Ovary (tissue), 9 donors: Measurements from ENCODE around the gene PRKD1. TPM values are rescaled to one million over a fixed set of nuclear protein-coding genes. Genes with fewer than 3 reads are reported as not detected.

Source experiments
- DNase-seq, 5 donors: peaks; one replicate each; pipeline ENCODE4 v3.0.0-alpha.2; 2019 to 2020
- H3K27ac ChIP-seq, 2 donors: fragments of 200-600 bp; one replicate each; pipeline versions ENCODE4 v1.5.1 to v1.8.0; 2019 to 2022
- H3K27me3 ChIP-seq: fragments of 200-600 bp; one replicate; pipeline ENCODE4 v1.8.0; 2022
- H3K36me3 ChIP-seq: fragments of 200-600 bp; sonication (generic); one replicate; pipeline ENCODE4 v1.5.1; 2019
- H3K4me1 ChIP-seq: one replicate; pipeline ENCODE4 v1.8.1; 2013; ENCODE audit warnings: mild to moderate bottlenecking, moderate library complexity; ENCODE audit not compliant: insufficient read depth
- H3K4me3 ChIP-seq: fragments of 200-600 bp; sonication (generic); one replicate; pipeline ENCODE4 v1.5.1; 2017
- H3K9me3 ChIP-seq, 2 donors: fragments of 200-600 bp in 1 of 2; sonication (generic) in 1 of 2; one replicate each; pipeline versions ENCODE4 v1.5.1 to v1.8.1; 2013 to 2019; ENCODE audit warnings: mild to moderate bottlenecking in 1 of 2, moderate library complexity in 1 of 2
- CTCF ChIP-seq, 3 donors: fragments of 450-650 bp in 2 of 3; fragments of 200-600 bp in 1 of 3; IDR thresholded peaks; one replicate each; pipeline versions ENCODE4 v1.5.1 to v1.8.0; 2016 to 2022; ENCODE audit warnings: antibody characterized with exemption in 3 of 3, mild to moderate bottlenecking in 1 of 3
- EP300 ChIP-seq: sonication (generic); formaldehyde crosslinking; IDR thresholded peaks from one replicate; pipeline ENCODE4 v1.6.1; 2017; ENCODE audit warnings: antibody characterized with exemption
- POLR2A ChIP-seq: fragments of 450-650 bp; IDR thresholded peaks from one replicate; pipeline ENCODE4 v1.6.1; 2017; ENCODE audit warnings: antibody characterized with exemption, mild to moderate bottlenecking, moderate library complexity
- WGBS, 3 donors: extraction: QIAGEN DNeasy Blood & Tissue Kit in 1 of 3; methylation state at CpG; one replicate each; pipeline versions ENCODE4 v1.1.5 to v1.1.7; 2013 to 2017; 5-methylcytosine and 5-hydroxymethylcytosine counted together
- intact Hi-C, 4 donors: fragments of 100-400 bp; cut with DNase I; formaldehyde crosslinking; loops; one replicate each; pipeline versions ENCODE4 v1.11.0 to v1.15.1; 2022 to 2023
- polyA plus RNA-seq, 2 donors: library from polyadenylated mRNA; stranded (reverse); fragments of 200-250 nt in 1 of 2; fragments of 350-450 nt in 1 of 2; fragmentation: Illumina TruSeq in 1 of 2; extraction: RNeasy Lipid Tissue Mini Kit (QIAGEN cat#74804) in 1 of 2; gene quantifications; one replicate each; pipeline ENCODE4 v1.2.3, GENCODE V29; 2013 to 2014
- total RNA-seq, 7 donors: library from RNA; depleted of rRNA in 2 of 7; stranded (reverse); fragments of >200 nt in 2 of 7; fragmentation: NEBNext Ultra II Directional in 3 of 7; extraction: Animal tissue kit (Norgen Biotek cat#: 25700) in 3 of 7; gene quantifications; one replicate each; pipeline versions ENCODE4 v1.1.0 to v1.2.4, GENCODE V29; 2016 to 2023
- donor health status: DM: no; HTN: no; CAD: no; lungs with moderate emphysema.
- donor health status: DM: no; HTN: no; CAD: no.
- donor health status: Bipolar disorder and iron deficiency.
- donor health status: DM: yes; HTN: yes; CAD: no.
- donor health status: DM: no; HTN: no; CAD: no.
- donor health status: DM: yes; HTN: yes; CAD: no.

The PRKD1 gene
- total and polyA plus RNA-seq, 9 donors = 7.7 to 39.9 (median 21.6) TPM

DNA sequence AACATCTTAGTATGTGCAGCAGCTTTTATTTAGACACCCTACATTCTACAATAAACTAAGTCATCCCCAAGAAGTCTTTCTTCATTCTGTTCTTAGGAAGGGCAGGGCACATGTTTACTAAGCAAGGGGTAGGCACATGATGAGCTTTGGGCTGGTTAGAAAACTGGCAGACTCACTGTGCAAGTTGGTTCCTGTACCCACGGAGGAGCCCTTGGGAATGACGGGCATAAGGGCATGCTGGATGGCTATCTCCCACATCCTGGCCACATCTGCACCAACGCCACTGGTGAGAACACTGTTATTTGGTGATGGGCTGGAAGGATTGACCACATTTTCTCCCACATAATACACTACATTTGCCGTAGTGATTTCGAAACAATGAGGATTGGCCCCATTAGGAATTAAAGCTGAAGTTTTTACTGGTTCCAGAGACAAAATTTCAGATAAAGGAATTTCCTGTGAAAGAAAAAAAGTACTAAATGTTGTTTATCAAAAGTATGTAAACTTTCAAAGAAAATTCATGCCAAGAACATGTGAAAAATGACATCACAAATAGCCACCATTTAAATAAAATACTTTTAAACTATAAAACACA lies 297.0 kb downstream of the PRKD1 start:
- H3K27ac ChIP-seq = no peak overlapping the region
- WGBS, 3 donors = 82 to 84% (median 83%) methylated on average over 5 of the region's 5 CpGs
- TF ChIP-seq EP300 = no peak
- no peak for TF ChIP-seq CTCF (IDR thresholded peaks at IDR 0.05)
- TF ChIP-seq POLR2A = no peak
- no peaks in the 10 kb centered on the region for H3K36me3 ChIP-seq
- no peak for DNase-seq
- H3K9me3 ChIP-seq = no peaks in the 10 kb centered on the region
- no peaks in the 10 kb centered on the region for H3K4me1 ChIP-seq
- intact Hi-C loops = no loop called here
- H3K4me3 ChIP-seq = no peak overlapping the region
- H3K27me3 ChIP-seq = no peaks in the 10 kb centered on the region

DNA sequence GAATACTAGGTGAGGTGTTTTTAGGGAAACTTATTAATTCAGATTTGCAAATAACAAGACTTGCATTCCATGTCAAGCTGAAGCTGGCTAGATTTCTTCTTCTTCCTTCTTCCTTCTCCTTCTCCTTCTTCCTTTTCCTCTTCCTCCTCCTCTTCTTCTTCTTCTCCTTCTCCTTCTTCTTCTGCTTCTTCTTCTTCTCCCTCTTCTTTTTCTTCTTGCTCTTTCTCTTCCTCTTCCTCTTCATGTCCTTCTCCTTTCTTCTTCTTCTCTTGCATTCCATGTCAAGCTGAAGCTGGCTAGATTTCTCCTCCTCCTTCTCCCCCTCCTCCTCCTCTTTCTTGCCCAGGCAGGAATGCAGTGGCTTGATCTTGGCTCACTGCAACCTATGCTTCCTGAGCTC lies 297.8 kb downstream of the PRKD1 start:
- no peak overlapping the region for H3K4me3 ChIP-seq
- intact Hi-C loops = no loop called here
- H3K4me1 ChIP-seq = no peaks in the 10 kb centered on the region
- no peak for DNase-seq
- H3K27me3 ChIP-seq = no peaks in the 10 kb centered on the region
- H3K9me3 ChIP-seq = no peaks in the 10 kb centered on the region
- no peaks in the 10 kb centered on the region for H3K36me3 ChIP-seq
- no peak overlapping the region for H3K27ac ChIP-seq
- TF ChIP-seq POLR2A = no peak

DNA sequence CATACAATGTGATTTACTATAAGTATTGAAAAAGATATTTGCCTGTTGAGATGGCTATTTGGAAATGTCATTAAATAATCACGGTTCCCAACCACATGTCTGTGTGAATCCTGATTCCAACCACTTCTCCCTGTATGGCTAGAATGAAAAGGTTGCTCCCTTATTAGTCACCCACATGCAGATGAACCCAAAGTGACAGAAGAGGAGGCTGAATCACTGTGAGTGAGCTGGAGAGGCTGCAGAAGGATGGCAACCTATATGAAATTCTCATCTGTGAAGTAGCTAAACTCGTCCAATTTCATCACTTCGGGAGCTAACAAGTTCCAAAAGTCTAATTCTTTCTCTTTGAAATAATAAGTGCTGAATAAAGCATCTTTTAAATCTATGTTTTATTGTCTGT lies 300.5 kb downstream of the PRKD1 start:
- H3K27ac ChIP-seq = no peak overlapping the region
- no peaks in the 10 kb centered on the region for H3K27me3 ChIP-seq
- no peak overlapping the region for H3K4me3 ChIP-seq
- 92 to 98% (median 93%) methylated on average over 3 of the region's 3 CpGs for WGBS, 3 donors
- intact Hi-C loops = no loop called here
- no peaks in the 10 kb centered on the region for H3K36me3 ChIP-seq
- H3K4me1 ChIP-seq = no peaks in the 10 kb centered on the region
- H3K9me3 ChIP-seq = no peaks in the 10 kb centered on the region
- no peak for DNase-seq
- TF ChIP-seq CTCF (IDR thresholded peaks at IDR 0.05) (no peak), POLR2A (no peak), EP300 (no peak)

- Histone ChIP-seq H3K27ac (no peak overlapping the region), H3K4me3 (no peak overlapping the region), H3K9me3 (no peaks in the 10 kb centered on the region), H3K4me1 (no peaks in the 10 kb centered on the region), H3K36me3 (no peaks in the 10 kb centered on the region), H3K27me3 (no peaks in the 10 kb centered on the region)
- intact Hi-C loops = no loop called here
- DNase-seq = no peak
- TF ChIP-seq CTCF (IDR thresholded peaks at IDR 0.05) (no peak), POLR2A (no peak), EP300 (no peak)
- WGBS, 3 donors = 53 to 54% (median 53%) methylated on average over 4 of the region's 4 CpGs
These were observed 309.2 kb downstream of the PRKD1 start for GRCh38 chr14:29618323-29619067.

DNA sequence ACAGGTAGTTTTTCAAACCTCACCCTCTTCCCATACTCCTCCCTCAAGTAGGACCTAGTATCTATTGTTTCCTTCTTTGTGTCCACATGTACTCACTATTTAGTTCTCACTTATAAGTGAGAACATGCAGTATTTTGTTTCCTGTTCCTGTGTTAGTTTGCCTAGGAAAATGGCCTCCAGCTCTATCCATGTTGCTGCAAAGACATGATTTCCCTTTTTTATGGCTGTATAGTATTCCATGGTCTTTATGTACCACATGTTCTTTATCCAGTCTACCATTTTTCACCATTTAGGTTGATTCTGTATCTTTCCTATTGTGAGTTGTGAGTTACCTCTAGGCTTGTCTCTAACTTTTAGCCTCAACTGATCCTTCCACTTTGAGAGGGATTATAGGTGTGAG lies 310.7 kb downstream of the PRKD1 start:
- no peak overlapping the region for H3K4me3 ChIP-seq
- no peaks in the 10 kb centered on the region for H3K36me3 ChIP-seq
- no peak overlapping the region for H3K27ac ChIP-seq
- intact Hi-C loops = no loop called here
- no peak for DNase-seq
- H3K27me3 ChIP-seq = no peaks in the 10 kb centered on the region
- H3K9me3 ChIP-seq = no peaks in the 10 kb centered on the region
- H3K4me1 ChIP-seq = no peaks in the 10 kb centered on the region
- TF ChIP-seq CTCF (IDR thresholded peaks at IDR 0.05) = no peak
- TF ChIP-seq POLR2A = no peak
- no peak for TF ChIP-seq EP300
